GM12878 (cell line): ENCODE measurements around the gene CFAP54. TPM values are rescaled to one million over a fixed set of nuclear protein-coding genes. Genes with fewer than 3 reads are reported as not detected.

Source experiments
- ATAC-seq: fragments of 200-7000 bp; cut with Tn5 transposase; 3 replicates; pipeline ENCODE4 v1.9.1; 2020; ENCODE audit warnings: mild to moderate bottlenecking, moderate library complexity
- BruUV-seq: library from RNA; stranded (reverse); fragments of 400-500 nt; replicated peaks from 2 replicates; lab custom pipeline; 2021; lab: Mats Ljungman, UMichigan
- CTCF ChIA-PET: fragments of 300-600 bp; sonication (Branson Sonifier 250); formaldehyde crosslinking; extraction: SDS; loops from one replicate; lab custom pipeline; 2021; ENCODE audit warnings: inconsistent platforms; lab: Yijun Ruan, JAX
- POLR2A ChIA-PET: fragments of 350-600 bp; formaldehyde crosslinking; extraction: SDS; loops from one replicate; lab custom pipeline; 2021; ENCODE audit warnings: inconsistent platforms; lab: Charles Lee
- RAD21 ChIA-PET: fragments of 300-600 bp; sonication (Branson Sonifier 250); formaldehyde crosslinking; loops from one replicate; lab custom pipeline; 2023; ENCODE audit warnings: antibody characterized with exemption; ENCODE audit not compliant: unreplicated experiment; lab: Charles Lee
- SMC1A ChIA-PET: fragments of 300-600 bp; sonication (Branson Sonifier 250); formaldehyde crosslinking; loops from one replicate; lab custom pipeline; 2023; ENCODE audit not compliant: unreplicated experiment, uncharacterized antibody; lab: Charles Lee
- DNase-seq: peaks from one replicate; pipeline ENCODE4 v3.0.0-alpha.2; 2011; ENCODE audit warnings: low read depth, low spot score
- FAIRE-seq: peaks from 3 replicates; lab custom pipeline; 2011; peaks lifted over from hg19 to GRCh38; lab: Jason Lieb, UNC
- H2AFZ ChIP-seq: 2 replicates; pipeline ENCODE4 v1.6.0; 2011; ENCODE audit warnings: low read depth, low read length, control low read depth; ENCODE audit not compliant: control insufficient read depth
- H3K27ac ChIP-seq: 2 replicates; pipeline ENCODE4 v1.5.1; 2011; ENCODE audit warnings: control low read depth; ENCODE audit not compliant: control insufficient read depth, insufficient read depth
- H3K27me3 ChIP-seq, 2 experiments: replicated peaks in 1 of 2; 2 replicates each; pipeline versions ENCODE4 v1.6.0 to v1.6.1; 2011; ENCODE audit warnings: low read length in 1 of 2; ENCODE audit not compliant: control insufficient read depth in 2 of 2, insufficient read depth in 2 of 2
- H3K36me3 ChIP-seq, 2 experiments: 2 replicates each; pipeline ENCODE4 v1.5.1; 2011; ENCODE audit warnings: low read length in 1 of 2; ENCODE audit not compliant: control insufficient read depth in 2 of 2, insufficient read depth in 2 of 2
- H3K4me1 ChIP-seq: 2 replicates; pipeline ENCODE4 v1.6.1; 2011; ENCODE audit warnings: mild to moderate bottlenecking, low read length, moderate library complexity, mixed read lengths; ENCODE audit not compliant: control insufficient read depth, insufficient read depth
- H3K4me2 ChIP-seq: 2 replicates; pipeline ENCODE4 v1.6.0; 2011; ENCODE audit warnings: control low read depth; ENCODE audit not compliant: control insufficient read depth, insufficient read depth
- H3K4me3 ChIP-seq: fragments of 200-600 bp; sonication (generic); 2 replicates; pipeline ENCODE4 v1.5.1; 2016
- H3K79me2 ChIP-seq: 2 replicates; pipeline ENCODE4 v1.6.0; 2011; ENCODE audit warnings: low read length; ENCODE audit not compliant: control insufficient read depth, insufficient read depth
- H3K9ac ChIP-seq: 2 replicates; pipeline ENCODE4 v1.8.0; 2011; ENCODE audit warnings: low read length, control low read depth, mixed read lengths; ENCODE audit not compliant: control insufficient read depth, insufficient read depth
- H3K9me3 ChIP-seq: replicated peaks from 3 replicates; pipeline ENCODE4 v1.5.1; 2011; ENCODE audit warnings: mild to moderate bottlenecking, low read length; ENCODE audit not compliant: control insufficient read depth, insufficient read depth
- H4K20me1 ChIP-seq: 2 replicates; pipeline ENCODE4 v1.6.0; 2011; ENCODE audit not compliant: control insufficient read depth, insufficient read depth
- BRCA1 ChIP-seq: IDR thresholded peaks from 2 replicates; pipeline ENCODE4 v1.6.1; 2011; ENCODE audit warnings: low read depth, low read length, improper control_type of control experiment
- CTCF ChIP-seq, 3 experiments: IDR thresholded peaks in 2 of 3; conservative IDR thresholded peaks in 1 of 3; 2 replicates each; pipeline ENCODE4 v1.5.1; 2011; ENCODE audit warnings: low read depth in 3 of 3, low read length in 3 of 3, mild to moderate bottlenecking in 3 of 3, control low read depth in 2 of 3, moderate library complexity in 2 of 3, inconsistent platforms in 1 of 3, mixed read lengths in 1 of 3; ENCODE audit not compliant: control insufficient read depth in 2 of 3, insufficient read depth in 1 of 3; ENCODE audit errors: extremely low read depth in 1 of 3
- GATAD2B ChIP-seq: fragments of 450-650 bp; conservative IDR thresholded peaks from 2 replicates; pipeline ENCODE4 v1.6.1; 2017; ENCODE audit warnings: low read depth, mild to moderate bottlenecking, moderate library complexity
- IKZF2 ChIP-seq, 2 experiments: fragments of 450-650 bp; IDR thresholded peaks; 2 replicates each; pipeline ENCODE4 v1.6.1; 2017; ENCODE audit warnings: mild to moderate bottlenecking in 2 of 2, moderate library complexity in 2 of 2
- IRF3 ChIP-seq: fragments of 450-650 bp; IDR thresholded peaks from 2 replicates; pipeline ENCODE4 v1.6.1; 2014; ENCODE audit warnings: mild to moderate bottlenecking
- MYB ChIP-seq: fragments of 150-350 bp; IDR thresholded peaks from 2 replicates; pipeline ENCODE4 v1.6.1; 2014; ENCODE audit warnings: mild to moderate bottlenecking, low read depth, low read length, borderline replicate concordance
- RAD51 ChIP-seq: fragments of 450-650 bp; IDR thresholded peaks from 2 replicates; pipeline ENCODE4 v1.6.1; 2016; ENCODE audit warnings: moderate library complexity, mild to moderate bottlenecking, inconsistent platforms
- USF2 ChIP-seq: IDR thresholded peaks from 2 replicates; pipeline ENCODE4 v1.6.1; 2011; ENCODE audit warnings: low read depth, low read length, improper control_type of control experiment, borderline replicate concordance
- WRNIP1 ChIP-seq: IDR thresholded peaks from 2 replicates; pipeline ENCODE4 v1.6.1; 2011; ENCODE audit warnings: low read depth, low read length, improper control_type of control experiment, borderline replicate concordance
- ZNF274 ChIP-seq: IDR thresholded peaks from one replicate; pipeline ENCODE4 v1.8.0; 2011; ENCODE audit not compliant: insufficient read length, insufficient read depth
- ZNF592 ChIP-seq: fragments of 450-650 bp; IDR thresholded peaks from 2 replicates; pipeline ENCODE4 v1.6.1; 2017; ENCODE audit warnings: mild to moderate bottlenecking, moderate library complexity
- WGBS: methylation state at CpG from one replicate; pipeline ENCODE4 v1.1.6; 2016; ENCODE audit warnings: low lambda C conversion rate; ENCODE audit not compliant: insufficient replicate concordance, insufficient coverage; ENCODE audit errors: missing lambda C conversion rate; 5-methylcytosine and 5-hydroxymethylcytosine counted together
- in situ Hi-C: fragments of 300-500 bp; cut with MboI; formaldehyde crosslinking; loops from 9 replicates; pipeline ENCODE4 v1.14.3; 2018; ENCODE audit warnings: mixed read lengths
- intact Hi-C: fragments of 100-400 bp; cut with micrococcal nuclease; formaldehyde crosslinking; loops from one replicate; pipeline ENCODE4 v1.14.2; 2022; ENCODE audit not compliant: unreplicated experiment
- polyA plus RNA-seq, 11 experiments: library from polyadenylated mRNA; depleted of rRNA in 4 of 11; unstranded in 6 of 11; stranded (reverse) in 5 of 11; fragments of >200 nt; fragmentation: Nextera tagmentation in 4 of 11; fragmentation: Illumina TruSeq in 1 of 11; extraction: Ambion mirVana in 4 of 11; extraction: Trizol in 1 of 11; gene quantifications; 1 replicate in 1 of 11; 2 replicates in 10 of 11; pipeline versions ENCODE4 v1.2.1 to v1.2.3, GENCODE V29; 2011 to 2016; ENCODE audit warnings: inconsistent platforms in 2 of 11, missing spikeins in 2 of 11, low read depth in 1 of 11
- total RNA-seq, 4 experiments: library from RNA; depleted of rRNA in 3 of 4; stranded (reverse); fragments of >200 nt in 3 of 4; fragmentation: Illumina TruSeq in 1 of 4; extraction: Trizol in 1 of 4; gene quantifications; 2 replicates each; pipeline versions ENCODE4 v1.2.1 to v1.2.3, GENCODE V29; 2013 to 2021

CFAP54 gene
- total and polyA plus RNA-seq, 10 of the 15 experiments (the other 5 are each of a cell fraction or from before 2014, with no cell fraction given), result 0.19 to 1.5 (median 0.56) TPM

- TF ChIP-seq USF2 (no peak), RAD51 (no peak; the same call in 1 of the 2 replicates), IRF3 (no peak), WRNIP1 (no peak)
Observed at GRCh38 chr12:96571101-96571862, 81.9 kb downstream of the CFAP54 start (continued).

GRCh38 chr12:96578526-96579125 lies 89.2 kb downstream of the CFAP54 start:
- in situ Hi-C loops (loop anchor here (10.0 to 25.0 kb wide), 3 partner anchors 726 to 1384 kb away; no protein-coding TSS in a partner anchor), intact Hi-C loops (loop anchor here (1.0 to 5.0 kb wide), 5 partner anchors 407 to 1819 kb away; no protein-coding TSS in a partner anchor)
- no peaks in the 10 kb centered on the region; the same call in 1 of the 3 replicates for H3K9me3 ChIP-seq
- no peaks in the 10 kb centered on the region for H3K36me3 ChIP-seq
- H2AFZ ChIP-seq, result peak overlapping the region; percentile 92
- ChIA-PET CTCF (interaction anchor here (0.6 to 5.8 kb wide), 30 partner anchors 10 to 1819 kb away, joined by 3 to 119 read pairs (median 4); partner anchors contain the start of gene CFAP54), POLR2A (no interaction called here), RAD21 (interaction anchor here (0.9 to 3.7 kb wide), 11 partner anchors 31 to 409 kb away, joined by 3 to 16 read pairs (median 4); no protein-coding TSS in a partner anchor), SMC1A (interaction anchor here (0.7 to 4.4 kb wide), 26 partner anchors 22 to 1840 kb away, joined by 3 to 19 read pairs (median 4); no protein-coding TSS in a partner anchor)
- ATAC-seq (peak; percentile 99), DNase-seq (peak; percentile 57), FAIRE-seq (peak; percentile 86)
- no TSS peak for BruUV-seq
- H3K4me3 ChIP-seq, result no peak overlapping the region
- H3K79me2 ChIP-seq, result no peaks in the 10 kb centered on the region
- H3K9ac ChIP-seq, result no peak overlapping the region
- H3K27me3 ChIP-seq, result no peaks in the 10 kb centered on the region
- H3K4me2 ChIP-seq, result no peak overlapping the region
- H4K20me1 ChIP-seq, result no peaks in the 10 kb centered on the region
- no peak overlapping the region for H3K27ac ChIP-seq
- WGBS, result 0% methylated on average over 3 of the region's 3 CpGs
- no peaks in the 10 kb centered on the region for H3K4me1 ChIP-seq
- TF ChIP-seq MYB, result no peak
- TF ChIP-seq IKZF2 (IDR thresholded peaks at IDR 0.05), result no peak
- TF ChIP-seq ZNF592, result no peak
- no peak for TF ChIP-seq BRCA1
- no peak for TF ChIP-seq ZNF274
- TF ChIP-seq CTCF (IDR thresholded peaks at IDR 0.05 in 2 of 3, conservative IDR thresholded peaks at IDR 0.05 in 1 of 3; ENCODE audit: control insufficient read depth in 2 of 3, extremely low read depth in 1 of 3, insufficient read depth in 1 of 3, low read depth in 3 of 3, low read length in 3 of 3), result peak; percentile 52 to 79 (median 57); a peak in 5 of 6 replicates
- no peak for TF ChIP-seq GATAD2B
